NCI-H2081 treated with DMSO at 0.1 percent for 48 hours (cell line): ENCODE measurements around the gene C4A.
"Not testable (repeated sequence)": the region's sequence is repeated elsewhere in the genome, so short reads cannot be mapped to it uniquely, and the experiment has no call there.

ENCODE experiments used
- DNase-seq: peaks from one replicate; lab custom pipeline; 2025; lab: John Stamatoyannopoulos, UW

Gene C4A

DNA sequence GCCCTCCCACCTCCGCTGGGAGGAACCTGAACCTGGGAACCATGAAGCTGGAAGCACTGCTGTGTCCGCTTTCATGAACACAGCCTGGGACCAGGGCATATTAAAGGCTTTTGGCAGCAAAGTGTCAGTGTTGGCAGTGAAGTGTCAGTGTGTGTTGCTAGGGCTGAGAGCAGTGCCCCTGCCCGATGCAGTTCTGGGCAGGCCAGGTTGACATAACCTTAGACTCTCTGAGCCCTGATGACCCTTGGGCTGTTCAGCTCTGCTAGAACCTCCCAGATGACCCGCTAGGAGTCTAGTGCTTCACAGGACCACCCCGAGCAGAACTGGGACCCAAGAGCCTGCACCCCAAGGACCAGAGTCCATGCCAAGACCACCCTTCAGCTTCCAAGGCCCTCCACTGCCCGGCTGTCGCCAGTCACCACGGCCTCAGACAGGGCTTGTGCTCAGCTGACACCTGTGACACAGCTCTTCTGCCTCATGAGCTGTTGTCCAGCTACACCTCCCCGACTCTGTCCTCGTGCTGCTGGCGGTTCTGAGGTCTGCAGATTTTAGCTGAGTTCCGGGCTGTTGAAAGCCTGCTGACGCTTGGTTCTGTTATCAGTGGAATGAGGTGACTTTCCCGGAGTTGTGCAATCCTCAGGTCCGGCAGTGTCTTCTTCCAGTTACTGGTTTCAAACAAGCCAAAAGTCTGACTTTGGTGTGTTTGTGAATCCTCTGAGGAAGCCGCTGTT, 53.6 kb downstream of the C4A start:
- DNase-seq, result not testable (repeated sequence)

DNA sequence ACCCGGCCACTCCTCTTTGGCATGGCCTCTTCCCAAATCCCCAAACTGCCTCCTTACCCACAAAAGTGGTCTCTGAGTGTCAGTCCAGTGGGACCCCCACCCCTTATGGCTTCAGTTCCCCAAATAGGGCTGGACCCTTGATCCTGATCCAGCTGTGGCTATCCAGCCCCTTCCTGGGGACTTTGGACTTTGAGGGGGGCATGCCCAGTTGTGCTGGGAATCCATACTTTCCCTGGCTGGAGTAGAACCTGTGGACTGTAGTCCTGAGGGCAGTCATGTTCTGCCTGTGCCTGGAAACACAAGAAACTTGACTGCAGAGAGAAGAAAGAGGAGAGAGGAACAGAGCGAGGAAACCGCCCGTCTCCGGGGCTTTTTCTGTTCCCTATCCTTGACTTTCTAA, 55.3 kb downstream of the C4A start:
- not testable (repeated sequence) for DNase-seq

DNA sequence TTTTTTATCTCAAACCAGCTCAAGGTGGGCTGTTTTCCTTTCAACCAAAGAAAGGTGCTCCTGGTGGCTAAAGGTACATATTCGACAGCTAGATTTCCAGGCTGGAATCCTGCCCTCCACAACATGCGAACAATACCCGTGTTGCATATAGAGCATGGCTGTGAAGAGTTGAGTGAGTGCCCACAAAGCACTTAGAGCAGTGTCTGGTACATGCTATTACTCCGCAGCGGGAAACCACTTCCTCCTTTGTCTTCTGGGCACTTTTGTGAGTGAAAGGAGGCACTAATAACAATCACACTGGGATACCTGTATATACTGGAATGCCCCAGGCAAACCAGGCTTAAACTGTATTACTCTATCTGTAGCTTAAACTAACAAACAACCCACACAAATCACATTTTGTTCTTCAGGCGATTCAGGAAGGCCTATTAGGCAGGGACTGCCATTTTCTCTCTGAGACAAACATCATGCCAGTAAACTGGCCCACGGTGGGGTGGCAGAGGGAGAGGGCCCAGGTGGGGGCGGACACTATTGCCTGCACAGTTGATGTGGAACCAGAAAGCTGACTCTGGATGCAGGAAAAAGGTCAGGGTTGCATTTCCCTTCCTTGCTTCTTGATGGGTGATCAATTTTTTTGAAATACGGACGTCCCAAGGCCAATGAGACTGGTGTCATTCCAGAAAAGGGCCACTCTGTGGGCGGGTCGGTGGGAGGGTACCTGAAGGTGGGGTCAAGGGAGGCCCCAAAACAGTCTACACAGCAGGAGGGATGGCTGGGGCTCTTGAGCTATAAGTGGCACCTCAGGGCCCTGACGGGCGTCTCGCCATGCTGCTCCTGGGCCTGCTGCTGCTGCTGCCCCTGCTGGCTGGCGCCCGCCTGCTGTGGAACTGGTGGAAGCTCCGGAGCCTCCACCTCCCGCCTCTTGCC, 56.0 kb downstream of the C4A start, which contains the start of gene CYP21A2:
TSS of gene CYP21A2 (plus strand) at position 818 of the 927 bp plus-strand sequence. CDS start at position 826, 8 bp downstream.
- DNase-seq, result not testable (repeated sequence)

DNA sequence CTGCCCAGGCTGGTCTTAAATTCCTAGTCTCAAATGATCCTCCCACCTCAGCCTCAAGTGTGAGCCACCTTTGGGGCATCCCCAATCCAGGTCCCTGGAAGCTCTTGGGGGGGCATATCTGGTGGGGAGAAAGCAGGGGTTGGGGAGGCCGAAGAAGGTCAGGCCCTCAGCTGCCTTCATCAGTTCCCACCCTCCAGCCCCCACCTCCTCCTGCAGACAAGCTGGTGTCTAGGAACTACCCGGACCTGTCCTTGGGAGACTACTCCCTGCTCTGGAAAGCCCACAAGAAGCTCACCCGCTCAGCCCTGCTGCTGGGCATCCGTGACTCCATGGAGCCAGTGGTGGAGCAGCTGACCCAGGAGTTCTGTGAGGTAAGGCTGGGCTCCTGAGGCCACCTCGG, 57.0 kb downstream of the C4A start:
- DNase-seq, result not testable (repeated sequence)

DNA sequence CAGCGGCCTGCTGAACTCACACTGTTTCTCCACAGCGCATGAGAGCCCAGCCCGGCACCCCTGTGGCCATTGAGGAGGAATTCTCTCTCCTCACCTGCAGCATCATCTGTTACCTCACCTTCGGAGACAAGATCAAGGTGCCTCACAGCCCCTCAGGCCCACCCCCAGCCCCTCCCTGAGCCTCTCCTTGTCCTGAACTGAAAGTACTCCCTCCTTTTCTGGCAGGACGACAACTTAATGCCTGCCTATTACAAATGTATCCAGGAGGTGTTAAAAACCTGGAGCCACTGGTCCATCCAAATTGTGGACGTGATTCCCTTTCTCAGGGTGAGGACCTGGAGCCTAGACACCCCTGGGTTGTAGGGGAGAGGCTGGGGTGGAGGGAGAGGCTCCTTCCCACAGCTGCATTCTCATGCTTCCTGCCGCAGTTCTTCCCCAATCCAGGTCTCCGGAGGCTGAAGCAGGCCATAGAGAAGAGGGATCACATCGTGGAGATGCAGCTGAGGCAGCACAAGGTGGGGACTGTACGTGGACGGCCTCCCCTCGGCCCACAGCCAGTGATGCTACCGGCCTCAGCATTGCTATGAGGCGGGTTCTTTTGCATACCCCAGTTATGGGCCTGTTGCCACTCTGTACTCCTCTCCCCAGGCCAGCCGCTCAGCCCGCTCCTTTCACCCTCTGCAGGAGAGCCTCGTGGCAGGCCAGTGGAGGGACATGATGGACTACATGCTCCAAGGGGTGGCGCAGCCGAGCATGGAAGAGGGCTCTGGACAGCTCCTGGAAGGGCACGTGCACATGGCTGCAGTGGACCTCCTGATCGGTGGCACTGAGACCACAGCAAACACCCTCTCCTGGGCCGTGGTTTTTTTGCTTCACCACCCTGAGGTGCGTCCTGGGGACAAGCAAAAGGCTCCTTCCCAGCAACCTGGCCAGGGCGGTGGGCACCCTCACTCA, 57.7 kb downstream of the C4A start:
- not testable (repeated sequence) for DNase-seq

DNA sequence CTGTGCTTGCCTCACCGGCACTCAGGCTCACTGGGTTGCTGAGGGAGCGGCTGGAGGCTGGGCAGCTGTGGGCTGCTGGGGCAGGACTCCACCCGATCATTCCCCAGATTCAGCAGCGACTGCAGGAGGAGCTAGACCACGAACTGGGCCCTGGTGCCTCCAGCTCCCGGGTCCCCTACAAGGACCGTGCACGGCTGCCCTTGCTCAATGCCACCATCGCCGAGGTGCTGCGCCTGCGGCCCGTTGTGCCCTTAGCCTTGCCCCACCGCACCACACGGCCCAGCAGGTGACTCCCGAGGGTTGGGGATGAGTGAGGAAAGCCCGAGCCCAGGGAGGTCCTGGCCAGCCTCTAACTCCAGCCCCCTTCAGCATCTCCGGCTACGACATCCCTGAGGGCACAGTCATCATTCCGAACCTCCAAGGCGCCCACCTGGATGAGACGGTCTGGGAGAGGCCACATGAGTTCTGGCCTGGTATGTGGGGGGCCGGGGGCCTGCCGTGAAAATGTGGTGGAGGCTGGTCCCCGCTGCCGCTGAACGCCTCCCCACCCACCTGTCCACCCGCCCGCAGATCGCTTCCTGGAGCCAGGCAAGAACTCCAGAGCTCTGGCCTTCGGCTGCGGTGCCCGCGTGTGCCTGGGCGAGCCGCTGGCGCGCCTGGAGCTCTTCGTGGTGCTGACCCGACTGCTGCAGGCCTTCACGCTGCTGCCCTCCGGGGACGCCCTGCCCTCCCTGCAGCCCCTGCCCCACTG, 58.6 kb downstream of the C4A start:
- not testable (repeated sequence) for DNase-seq

DNA sequence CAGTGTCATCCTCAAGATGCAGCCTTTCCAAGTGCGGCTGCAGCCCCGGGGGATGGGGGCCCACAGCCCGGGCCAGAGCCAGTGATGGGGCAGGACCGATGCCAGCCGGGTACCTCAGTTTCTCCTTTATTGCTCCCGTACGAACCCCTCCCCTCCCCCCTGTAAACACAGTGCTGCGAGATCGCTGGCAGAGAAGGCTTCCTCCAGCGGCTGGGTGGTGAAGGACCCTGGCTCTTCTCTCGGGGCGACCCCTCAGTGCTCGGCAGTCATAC, 59.1 kb downstream of the C4A start:
- not testable (repeated sequence) for DNase-seq

DNA sequence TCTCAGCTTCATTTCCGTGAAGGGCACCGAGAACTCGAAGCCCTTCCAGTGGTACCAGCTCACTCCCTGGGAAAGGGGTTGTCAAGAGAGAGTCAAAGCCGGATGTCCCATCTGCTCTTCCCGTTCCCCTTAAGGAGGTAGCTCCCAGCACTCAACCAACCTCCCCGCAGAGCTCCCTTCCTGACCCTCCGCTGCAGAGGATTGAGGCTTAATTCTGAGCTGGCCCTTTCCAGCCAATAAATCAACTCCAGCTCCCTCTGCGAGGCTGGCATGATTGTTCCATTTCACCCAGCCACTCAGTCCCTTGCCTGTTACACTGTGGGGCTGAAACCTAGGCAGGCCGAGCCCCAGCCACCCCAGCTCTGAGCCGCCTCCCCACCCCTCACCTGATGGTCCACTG, 59.5 kb downstream of the C4A start:
- DNase-seq, result not testable (repeated sequence)

DNA sequence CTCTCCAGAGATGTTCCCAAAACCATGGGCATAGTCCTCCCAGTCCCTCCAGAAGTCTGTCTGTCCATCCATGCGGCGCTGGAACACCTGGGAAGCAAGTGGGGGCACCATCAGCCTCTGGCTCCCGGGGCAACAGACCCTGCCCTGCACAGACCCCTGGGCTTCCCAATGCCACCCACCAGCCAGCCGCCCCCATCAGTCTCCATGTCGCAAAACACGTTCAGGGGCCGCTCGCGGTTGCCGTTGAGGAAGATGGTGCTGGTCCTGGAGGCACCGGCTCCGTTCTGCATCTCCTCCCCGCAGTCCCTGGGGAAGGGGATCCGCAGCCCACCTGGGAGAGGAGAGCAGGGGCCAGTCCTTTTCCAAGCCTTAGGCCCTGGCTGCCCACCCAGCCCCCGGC, 60.4 kb downstream of the C4A start:
- DNase-seq, result not testable (repeated sequence)

DNA sequence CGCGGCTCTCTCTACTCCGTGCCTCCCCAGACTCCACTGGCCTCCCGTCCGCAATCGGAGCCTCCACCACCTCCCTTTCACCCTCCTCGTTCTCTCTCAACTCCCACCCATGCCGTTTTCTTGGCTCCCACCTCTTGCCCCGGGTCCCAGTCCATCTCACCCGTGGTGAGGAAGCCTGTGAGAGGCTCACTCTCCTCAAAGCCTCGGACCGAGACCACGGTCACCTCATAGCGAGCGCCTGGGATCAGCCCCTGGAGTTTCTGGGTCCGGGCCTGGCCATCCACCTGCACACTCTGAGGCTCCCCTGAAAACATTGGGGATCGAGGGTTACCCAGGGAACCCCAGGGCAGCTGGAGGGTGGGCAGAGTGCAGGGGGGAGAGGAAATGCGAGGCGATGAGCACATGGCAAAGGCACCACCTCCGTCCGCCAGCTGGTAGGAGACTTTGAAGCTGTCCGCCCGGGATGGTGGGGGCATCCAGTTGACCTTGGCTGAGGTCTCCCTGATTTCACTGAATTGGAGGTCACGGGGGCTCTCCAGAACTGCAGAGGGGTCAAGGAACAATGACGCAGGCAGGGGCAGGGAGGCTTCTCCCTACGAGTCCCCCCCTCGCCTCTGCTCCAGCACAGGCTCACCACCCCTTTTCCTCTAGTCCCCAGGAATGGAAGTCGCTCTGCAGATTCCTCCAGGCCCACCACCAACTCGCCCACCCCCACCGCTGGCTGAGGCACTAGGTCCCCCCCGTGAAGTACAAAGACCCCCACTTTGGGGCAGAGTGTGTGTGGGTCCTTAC, 61.9 kb downstream of the C4A start:
- DNase-seq, result not testable (repeated sequence)

DNA sequence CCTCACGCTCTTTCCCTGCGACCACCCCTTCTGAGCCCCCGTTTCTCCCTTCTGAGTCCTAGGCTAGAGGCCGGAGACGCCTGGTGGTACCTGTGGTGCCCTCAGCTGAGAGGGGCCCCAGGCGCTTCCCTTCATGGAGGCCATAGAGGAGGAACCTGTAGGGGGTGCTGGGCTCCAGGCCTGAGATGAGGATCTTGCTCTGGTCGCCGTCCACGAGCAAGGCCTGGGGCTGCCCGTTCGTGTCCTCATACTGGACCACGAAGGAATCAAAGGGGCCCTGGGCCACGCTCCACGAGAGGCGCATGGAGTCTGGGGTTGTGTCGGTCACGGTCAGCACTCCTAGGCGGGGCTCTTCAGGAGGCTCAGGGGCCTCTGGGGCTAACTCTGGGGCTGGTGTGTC, 63.1 kb downstream of the C4A start:
- DNase-seq, result not testable (repeated sequence)

DNA sequence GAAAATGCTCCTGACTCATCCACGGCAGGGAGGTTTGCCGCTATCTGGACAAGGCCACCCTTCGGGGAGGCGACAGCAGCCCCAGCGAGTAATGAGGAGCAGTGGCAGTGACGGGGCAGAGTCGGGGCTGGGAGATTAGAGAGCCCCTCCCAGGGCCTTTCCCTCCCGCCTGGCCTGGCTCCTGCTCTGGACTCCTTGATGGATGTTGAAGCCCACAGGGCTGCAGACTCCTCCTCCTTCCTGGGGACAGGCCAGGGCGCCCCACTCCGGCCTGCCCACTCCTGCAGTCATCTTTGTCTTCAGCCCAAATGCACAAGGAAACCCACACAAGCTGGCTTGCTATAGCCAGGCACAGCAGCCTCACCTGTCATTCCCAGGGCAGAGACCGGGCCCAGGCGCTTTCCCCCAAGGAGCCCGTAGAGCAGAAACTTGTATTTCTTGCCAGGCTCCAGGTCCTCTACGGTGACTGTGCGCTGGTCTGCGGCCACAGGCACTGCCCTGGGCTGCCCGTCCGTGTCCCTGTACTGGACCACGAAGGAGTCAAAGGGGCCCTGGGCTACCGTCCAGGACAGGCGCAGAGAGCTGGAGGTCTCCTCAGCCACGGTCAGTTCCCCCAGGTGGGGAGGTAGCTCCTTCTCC, 64.1 kb downstream of the C4A start:
- no peak for DNase-seq

DNA sequence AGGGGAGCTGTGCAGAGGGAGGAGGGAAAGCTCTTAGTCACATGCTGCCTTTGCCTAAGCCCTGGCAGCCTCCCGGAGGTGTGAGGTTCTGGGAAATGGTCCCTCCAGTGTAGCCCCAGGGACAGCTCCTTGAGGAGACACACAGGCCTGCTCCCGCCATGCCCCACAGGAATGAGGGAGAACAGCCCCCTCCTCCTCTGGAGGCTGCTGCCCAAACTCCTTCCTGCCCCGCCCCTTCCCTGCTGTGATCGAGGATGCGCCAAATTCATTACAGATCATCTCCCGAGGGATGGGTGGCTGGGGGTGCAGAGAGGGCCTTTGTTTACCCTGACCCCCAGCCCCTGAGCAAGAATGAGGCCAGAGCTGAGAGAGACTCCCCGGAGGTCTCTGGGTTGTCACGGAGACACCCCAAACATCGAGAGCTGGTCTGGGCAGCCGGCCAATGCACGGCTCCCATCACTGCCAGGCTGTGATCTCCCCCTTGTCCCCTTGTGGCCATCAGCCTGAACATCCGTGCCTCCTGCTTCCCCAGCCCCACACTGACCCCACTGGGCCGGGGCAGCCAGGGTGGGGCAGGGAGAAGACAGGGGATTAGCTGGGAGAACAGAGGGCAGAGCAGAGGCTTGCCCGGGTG, 64.7 kb downstream of the C4A start:
- no peak for DNase-seq

DNA sequence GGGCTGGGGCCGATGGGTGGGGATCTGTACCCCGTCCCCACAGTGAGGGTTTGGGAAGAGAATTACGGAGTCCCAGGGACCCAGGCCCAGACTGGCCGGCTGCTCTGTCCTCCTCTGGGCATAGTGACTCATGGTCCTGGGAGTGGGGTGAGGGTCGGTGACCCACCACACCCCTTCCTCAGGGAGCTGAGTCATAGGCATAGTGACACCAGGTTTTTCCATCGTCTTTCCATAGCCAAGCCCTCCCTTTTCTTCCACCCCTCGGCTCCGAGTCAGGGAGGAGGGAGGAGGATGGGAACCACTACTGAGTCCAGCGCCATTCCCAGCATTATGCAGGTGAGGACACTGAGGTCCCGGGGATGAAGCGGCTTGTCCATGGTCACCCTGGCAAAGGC, 65.2 kb downstream of the C4A start:
- no peak for DNase-seq

DNA sequence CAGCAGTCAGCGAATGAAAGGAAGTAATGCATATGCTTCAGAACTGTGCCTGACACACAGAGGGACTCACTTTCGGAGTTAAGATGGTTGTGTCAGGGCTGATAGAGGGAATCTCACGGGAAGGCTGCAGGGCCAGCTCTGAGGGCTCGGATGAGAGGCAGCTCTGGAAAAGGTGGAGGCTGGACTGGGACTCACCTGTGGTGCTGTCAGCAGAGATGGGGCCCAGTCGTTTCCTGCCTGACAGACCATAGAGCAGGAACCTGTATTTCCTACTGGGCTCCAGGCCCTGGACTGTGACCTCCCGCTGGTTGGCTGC, 65.6 kb downstream of the C4A start:
- DNase-seq, result no peak

DNA sequence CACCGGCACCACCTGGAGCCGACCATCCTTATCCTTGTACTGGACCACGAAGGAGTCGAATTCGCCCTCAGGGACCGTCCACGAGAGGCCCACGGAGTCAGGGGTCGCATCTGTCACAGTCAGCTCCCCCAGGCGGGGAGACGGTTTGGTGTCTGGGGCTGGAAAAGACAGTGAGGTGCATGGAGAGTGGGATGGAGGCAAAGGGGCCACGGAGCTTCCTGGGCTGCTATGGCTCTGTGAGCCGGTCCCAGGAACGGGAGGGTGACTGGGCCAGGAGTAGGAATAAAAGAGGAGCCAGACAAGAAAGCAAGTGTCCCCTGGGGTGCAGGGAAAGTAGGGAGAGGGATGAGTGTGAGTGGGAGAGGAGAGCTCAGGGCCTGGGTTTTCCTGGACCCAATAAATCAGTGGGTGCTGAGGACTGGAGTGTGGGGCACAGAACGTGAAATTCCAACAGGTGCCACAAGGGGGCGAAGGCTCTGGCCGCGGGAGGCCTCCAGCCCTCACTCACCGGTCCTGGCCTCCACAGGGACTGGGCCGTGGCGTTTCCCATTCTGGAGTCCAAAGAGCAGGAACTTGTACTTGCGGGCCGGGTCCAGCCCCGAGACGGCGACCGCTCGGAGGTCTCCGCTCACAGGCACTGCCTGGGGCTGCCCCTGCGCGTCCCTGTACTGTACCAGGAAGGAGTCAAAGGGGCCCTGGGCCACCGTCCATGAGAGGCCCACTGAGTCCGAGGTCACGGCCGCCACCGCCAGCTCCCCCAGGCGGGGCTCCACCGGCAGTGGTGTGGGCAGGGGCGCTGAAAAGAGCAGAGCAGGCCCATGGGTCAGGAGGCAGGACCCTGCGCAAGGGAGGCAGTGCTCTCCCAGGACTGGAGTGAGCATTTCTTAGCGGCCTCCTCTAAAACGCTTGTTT, 66.3 kb downstream of the C4A start:
- no peak for DNase-seq

DNA sequence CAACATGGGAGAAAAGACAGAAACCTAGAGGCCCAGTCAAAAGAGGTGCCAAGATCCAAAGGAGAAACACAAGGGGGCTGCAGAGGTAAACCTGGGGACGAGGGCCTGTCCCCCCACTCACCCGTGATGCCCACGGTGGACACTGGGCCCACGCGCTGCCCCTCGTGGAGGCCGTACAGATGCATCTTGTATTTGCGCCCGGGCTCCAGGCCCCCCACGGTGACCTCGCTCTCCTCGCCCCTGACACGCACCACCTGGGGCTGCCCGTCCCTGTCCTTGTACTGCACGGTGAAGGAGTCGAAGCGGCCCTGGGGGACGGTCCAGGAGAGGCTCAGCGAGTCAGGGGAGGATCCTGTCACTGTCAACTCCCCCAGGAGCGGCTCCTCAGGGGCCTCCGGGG, 67.3 kb downstream of the C4A start:
- DNase-seq, result not testable (repeated sequence)

DNA sequence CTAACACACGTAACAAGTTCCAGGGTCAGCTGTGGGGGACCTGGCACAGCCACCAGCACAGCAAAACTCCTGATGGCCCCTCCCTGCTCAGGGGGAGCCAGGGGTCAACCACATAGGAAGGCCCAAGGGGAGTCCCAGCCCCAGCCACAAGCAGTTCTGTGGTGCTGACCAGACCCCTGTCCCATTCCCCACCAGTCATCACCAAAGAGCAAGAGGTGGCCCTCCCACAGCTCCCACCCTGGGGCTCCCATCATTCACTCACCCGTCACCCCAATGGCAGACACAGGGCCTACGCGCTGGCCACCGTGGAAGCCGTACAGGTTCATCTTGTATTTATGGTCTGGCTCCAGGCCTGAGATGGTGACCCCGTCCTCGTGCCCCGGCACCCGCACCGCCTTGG, 67.9 kb downstream of the C4A start:
- not testable (repeated sequence) for DNase-seq

DNA sequence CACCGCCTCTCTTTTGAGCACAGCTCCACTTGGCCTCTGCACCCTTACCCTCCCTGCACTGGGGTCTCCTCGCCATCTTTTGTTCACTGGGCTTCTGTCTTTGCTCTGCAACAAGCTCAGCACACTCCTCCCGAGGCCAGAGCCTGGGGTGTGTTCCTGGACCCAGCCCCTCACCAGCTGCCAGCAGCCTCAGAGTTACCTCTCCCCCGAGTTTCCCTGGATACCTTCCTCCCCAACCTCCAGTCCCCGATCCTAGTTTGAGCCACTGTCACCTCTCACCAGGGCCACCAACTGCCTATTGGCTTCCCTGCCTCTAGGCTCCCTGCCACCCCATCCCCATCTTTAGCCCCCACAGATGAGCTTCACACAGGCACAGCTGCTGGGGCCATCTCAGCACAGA, 68.7 kb downstream of the C4A start:
- DNase-seq, result no peak
